ENCODE measurements around the gene REV3L.

- TF ChIP-seq POLR2A (IDR thresholded peaks at IDR 0.05; ENCODE audit: low read depth, low read length) (no peak), POLR2AphosphoS5 (IDR thresholded peaks at IDR 0.05; ENCODE audit: low read depth, low read length) (no peak)
These were observed 37.2 kb downstream of the REV3L start for GRCh38 chr6:111445861-111446267.
